ENCODE measurements around the gene VGF.
"Not testable (repeated sequence)": the region's sequence is repeated elsewhere in the genome, so short reads cannot be mapped to it uniquely, and the experiment has no call there.

The VGF gene

GRCh38 chr7:101134399-101134980 lies 30.9 kb downstream of the VGF start:
- DNase-seq, result no peak

- DNase-seq, result no peak
Measured at GRCh38 chr7:101133621-101134398, 31.6 kb downstream of the VGF start.

DNA sequence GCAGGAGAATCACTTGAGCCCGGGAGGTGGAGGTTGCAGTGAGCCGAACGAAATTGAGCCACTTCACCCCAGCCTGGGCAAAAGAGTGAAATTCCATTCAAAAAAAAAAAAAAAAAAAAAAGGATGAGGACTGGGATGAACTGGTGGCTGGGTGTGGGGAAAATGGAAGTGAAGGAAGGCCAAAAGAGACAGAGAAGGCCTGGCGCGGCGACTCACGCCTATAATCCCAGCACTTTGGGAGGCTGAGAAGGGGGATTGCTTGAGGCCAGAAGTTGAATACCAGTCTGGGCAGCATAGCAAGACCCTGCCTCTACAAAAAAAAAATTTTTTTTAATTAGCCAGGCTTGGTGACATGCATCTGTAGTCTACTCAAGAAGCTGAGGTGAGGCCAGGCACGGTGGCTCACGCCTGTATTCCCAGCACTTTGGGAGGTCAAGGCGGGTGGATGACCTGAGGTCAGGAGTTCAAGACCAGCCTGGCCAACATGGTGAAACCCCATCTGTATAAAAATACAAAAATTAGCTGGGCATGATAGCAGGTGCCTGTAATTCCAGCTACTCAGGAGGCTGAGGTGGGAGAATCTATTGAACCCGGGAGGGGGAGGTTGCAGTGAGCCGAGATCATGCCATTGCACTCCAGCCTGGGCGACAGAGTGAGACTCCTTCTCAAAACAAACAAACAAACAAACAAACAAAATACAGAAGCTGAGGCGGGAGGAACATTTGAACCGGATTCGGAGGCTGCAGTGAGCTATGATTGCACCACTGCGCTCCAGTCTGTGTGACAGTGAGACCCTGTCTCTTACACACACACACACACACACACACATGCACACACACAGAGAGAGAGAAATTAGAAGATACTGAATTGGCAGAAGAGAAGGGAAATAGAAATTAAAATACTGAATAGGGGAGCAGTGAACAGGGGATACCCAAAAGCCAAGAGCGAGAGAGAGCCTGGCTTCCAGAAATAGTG lies 32.5 kb downstream of the VGF start:
- not testable (repeated sequence) for DNase-seq

- DNase-seq, result no peak
Measured at GRCh38 chr7:101129603-101130117, 35.7 kb downstream of the VGF start.

- no peak for DNase-seq
Measured at GRCh38 chr7:101128040-101128834, 37.1 kb downstream of the VGF start.

DNA sequence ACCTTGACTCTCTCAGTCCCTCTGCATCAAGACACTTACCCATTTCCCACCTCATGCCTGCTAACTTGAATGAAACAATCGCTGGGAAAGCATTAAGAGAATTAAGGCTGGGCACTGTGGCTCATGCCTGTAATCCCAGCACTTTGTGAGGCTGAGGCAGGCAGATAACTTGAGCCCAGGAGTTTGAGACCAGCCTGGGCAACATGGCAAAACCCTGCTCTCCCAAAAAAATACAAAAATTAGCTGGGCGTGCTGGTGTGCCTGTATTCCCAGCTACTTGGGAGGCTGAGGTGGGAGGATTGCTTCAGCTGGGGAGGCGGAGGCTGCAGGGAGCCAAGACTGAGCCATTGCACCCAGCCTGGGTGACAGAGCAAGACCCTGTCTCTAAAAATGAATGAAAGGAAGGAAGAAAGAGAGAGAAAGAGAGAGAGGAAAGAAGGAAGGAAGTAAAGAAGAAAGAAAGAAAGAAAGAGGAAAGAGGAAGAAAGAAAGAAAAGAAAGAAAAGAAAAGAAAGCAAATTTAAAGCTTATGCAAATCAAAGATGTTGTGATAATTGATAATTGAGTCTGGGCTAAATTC lies 37.8 kb downstream of the VGF start:
- no peak for DNase-seq

GRCh38 chr7:101126651-101127459 lies 38.5 kb downstream of the VGF start, which contains the start of gene SERPINE1:
Gene SERPINE1, plus strand, starts transcription at chr7:101127104. Its CDS starts 1,290 bp downstream, at chr7:101128394.
- DNase-seq, result peak; percentile 28

- no peak for DNase-seq
Measured at GRCh38 chr7:101125989-101126650, 39.2 kb downstream of the VGF start.

GRCh38 chr7:101124376-101125056 lies 40.9 kb downstream of the VGF start:
- no peak for DNase-seq

- no peak for DNase-seq
Measured at GRCh38 chr7:101123703-101124068, 41.7 kb downstream of the VGF start.

DNA sequence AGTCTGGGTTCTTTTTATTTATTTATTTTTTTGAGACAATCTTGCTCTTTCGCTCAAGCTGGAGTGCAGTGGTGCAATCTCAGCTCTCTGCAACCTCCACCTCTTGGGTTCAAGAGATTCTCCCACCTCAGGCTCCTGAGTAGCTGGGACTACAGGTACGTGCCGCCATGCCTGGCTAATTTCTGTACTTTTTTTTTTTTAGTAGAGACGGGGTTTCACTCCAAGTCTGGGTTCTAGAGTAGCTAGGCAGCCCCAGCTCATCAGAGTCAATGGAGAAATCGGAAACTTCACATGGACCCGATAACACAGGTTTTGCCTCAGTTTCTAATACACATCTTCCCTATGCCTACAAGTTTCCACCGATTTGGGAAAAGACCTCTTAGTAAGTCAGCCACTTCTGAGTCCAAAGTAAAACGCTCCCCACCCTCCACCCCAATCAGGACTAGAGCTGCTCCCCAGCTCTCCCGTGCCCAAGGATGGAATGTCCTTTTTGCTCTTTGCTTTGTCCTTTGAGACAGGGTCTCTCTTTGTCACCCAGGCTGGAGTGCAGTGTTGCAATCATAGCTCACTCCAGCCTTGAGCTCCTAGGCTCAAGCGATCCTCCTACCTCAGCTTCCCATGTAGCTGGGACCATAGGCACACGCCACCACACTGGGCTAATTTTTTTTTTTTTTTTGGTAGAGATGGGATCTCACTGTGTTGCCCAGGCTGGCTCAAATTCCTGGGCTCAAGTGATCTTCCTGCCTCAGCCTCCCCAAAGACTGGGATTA lies 42.3 kb downstream of the VGF start:
- DNase-seq, result no peak

GRCh38 chr7:101121991-101122932 lies 43.1 kb downstream of the VGF start:
- DNase-seq, result no peak

DNA sequence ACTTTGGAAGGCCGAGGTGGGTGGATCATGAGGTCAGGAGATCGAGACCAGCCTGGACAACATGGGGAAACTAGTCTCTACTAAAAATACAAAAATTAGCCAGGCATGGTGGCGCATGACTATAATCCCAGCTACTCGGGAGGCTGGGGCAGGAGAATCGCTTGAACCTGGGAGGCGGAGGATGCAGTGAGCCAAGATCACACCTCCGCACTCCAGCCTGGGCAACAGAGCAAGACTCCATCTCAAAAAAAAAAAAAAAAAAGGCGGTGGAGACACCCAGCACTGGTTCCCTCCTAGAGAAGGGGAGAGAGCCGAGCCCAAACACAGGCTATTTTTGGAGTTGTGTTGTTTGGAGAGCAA lies 43.8 kb downstream of the VGF start:
- DNase-seq, result not testable (repeated sequence)

- no peak for DNase-seq
Measured at GRCh38 chr7:101120315-101120714, 45.1 kb downstream of the VGF start.

DNA sequence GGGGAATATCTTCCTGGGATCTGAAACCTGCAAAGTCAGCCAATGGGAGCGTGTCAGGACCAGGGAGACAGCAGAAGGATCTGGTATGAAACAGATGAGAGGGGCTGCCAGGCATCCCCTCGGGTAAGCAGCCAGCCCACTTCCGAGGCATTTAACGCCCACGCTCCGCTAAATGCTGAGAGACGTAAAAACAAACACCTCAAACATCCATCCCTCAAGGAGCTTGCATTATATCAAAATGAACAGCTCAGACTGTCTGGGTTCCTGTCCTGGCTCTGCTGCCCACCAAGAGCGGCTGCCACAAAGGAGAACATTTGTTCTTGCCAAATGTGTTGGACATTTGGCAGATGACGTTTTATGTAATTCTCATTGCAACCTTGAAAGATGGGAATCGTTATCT lies 45.5 kb downstream of the VGF start:
- DNase-seq, result no peak

GRCh38 chr7:101118856-101119255 lies 46.5 kb downstream of the VGF start:
- DNase-seq, result no peak

DNA sequence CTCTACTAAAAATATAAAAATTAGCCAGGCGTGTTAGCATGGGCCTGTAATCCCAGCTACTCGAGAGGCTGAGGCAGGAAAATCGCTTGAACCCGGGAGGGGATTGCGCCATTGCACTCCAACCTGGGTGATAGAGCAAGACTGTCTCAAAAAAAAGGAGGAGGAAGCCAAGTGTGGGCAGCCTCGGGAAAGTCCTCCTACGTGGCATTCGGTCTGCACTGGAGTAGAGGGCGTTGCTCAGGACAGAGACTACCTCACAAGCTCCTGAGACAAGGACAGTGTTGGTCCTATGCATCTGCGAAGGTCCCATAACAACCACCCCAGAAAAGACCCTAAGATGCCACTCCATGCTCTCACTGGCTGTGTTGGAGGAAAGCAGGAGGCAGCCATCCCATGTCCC lies 48.5 kb downstream of the VGF start:
- DNase-seq, result no peak

DNA sequence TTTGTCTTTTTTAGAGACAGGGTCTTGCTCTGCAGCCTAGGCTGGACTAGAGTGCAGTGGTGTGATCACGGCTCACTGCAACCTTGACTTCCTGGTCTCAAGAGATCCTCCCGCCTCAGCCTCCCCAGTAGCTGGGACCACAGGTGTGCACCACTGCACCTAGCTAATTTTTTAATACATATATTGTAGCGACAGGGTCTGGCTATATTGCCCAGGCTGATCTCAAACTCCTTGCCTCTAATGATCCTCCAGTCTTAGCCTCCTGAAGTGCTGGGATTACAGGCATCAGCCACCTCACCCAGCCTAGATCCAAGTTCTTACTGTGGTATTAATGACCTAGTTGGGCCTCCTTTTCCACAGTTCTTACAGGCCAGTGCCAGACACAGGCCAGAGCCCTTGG lies 50.2 kb downstream of the VGF start:
- no peak for DNase-seq
